Measurements from ENCODE around the gene PDE10A.

The PDE10A gene

DNA sequence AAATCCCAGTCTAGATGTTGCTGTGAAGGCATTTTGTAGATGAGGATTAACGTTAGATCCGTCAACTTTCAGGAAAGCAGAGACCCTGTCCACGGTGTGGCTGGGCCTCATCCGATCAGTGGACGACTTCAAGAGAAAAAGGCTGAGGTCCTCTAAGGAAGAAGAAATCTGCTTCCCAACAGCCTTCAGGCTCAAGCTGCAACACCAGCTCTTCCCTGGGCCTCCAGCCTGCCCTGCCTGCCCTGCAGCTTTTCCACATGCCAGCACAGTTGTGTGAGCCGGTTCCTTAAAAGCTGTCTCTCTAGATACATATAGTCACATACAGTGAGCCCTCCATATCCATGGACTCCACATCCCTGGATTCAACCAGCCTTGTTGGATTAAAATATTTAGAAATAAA is 14.1 kb upstream of the PDE10A start:
- H3K9me3 Mint-ChIP-seq: no peaks in the 10 kb centered on the region
- H3K4me3 Mint-ChIP-seq: no peak overlapping the region
- peak overlapping the region in 1 of 3 experiments; percentile 69 for H3K27ac Mint-ChIP-seq
- TF ChIP-seq, protein P1, sequence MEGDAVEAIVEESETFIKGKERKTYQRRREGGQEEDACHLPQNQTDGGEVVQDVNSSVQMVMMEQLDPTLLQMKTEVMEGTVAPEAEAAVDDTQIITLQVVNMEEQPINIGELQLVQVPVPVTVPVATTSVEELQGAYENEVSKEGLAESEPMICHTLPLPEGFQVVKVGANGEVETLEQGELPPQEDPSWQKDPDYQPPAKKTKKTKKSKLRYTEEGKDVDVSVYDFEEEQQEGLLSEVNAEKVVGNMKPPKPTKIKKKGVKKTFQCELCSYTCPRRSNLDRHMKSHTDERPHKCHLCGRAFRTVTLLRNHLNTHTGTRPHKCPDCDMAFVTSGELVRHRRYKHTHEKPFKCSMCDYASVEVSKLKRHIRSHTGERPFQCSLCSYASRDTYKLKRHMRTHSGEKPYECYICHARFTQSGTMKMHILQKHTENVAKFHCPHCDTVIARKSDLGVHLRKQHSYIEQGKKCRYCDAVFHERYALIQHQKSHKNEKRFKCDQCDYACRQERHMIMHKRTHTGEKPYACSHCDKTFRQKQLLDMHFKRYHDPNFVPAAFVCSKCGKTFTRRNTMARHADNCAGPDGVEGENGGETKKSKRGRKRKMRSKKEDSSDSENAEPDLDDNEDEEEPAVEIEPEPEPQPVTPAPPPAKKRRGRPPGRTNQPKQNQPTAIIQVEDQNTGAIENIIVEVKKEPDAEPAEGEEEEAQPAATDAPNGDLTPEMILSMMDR (IDR thresholded peaks at IDR 0.05; ENCODE audit: unreplicated experiment in 3 of 3): no peak
- H3K36me3 Mint-ChIP-seq (ENCODE audit: low read depth): no peaks in the 10 kb centered on the region
- H3K27me3 Mint-ChIP-seq (ENCODE audit: low read depth): peaks cover 15% of the 10 kb centered on the region
- peaks cover 6% of the 10 kb centered on the region for H3K4me1 Mint-ChIP-seq

DNA sequence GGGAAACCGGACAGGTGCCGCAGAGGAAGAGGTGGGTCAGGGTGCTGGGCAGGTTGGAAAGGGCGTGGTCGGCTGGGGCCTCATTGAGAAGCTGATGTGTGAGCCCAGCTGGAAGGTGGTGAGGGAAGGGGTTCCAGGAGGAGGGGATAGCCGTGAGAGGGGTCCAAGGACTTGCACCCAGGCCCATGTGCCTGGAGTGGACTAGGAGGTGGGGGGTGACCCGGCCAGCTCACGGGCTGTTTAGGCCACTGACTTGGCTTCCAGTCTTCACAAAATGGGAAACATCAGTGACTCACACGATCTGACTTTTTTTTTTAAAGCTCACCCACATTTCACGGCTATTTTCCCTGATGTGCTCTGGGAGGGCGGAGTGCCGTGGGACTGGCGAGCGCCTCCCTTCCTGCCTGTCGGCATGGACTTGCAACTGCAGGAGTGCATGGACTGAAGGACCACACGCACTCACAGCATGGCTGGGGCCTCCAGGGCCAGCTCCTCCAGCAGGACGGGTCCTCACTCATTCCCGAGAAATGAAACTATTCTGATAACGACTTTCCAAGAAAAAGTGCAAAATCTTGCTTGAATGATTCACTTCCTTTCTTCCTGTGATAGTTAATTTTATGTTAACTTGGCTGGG is 13.5 kb upstream of the PDE10A start:
- Mint-ChIP-seq H3K4me3 (no peak overlapping the region), H3K4me1 (peaks cover 6% of the 10 kb centered on the region), H3K27me3 (ENCODE audit: low read depth) (peaks cover 15% of the 10 kb centered on the region), H3K9me3 (no peaks in the 10 kb centered on the region), H3K27ac (peak overlapping the region in 1 of 3 experiments; percentile 69), H3K36me3 (ENCODE audit: low read depth) (no peaks in the 10 kb centered on the region)
- TF ChIP-seq, protein P1 (IDR thresholded peaks at IDR 0.05; ENCODE audit: unreplicated experiment in 3 of 3): no peak

DNA sequence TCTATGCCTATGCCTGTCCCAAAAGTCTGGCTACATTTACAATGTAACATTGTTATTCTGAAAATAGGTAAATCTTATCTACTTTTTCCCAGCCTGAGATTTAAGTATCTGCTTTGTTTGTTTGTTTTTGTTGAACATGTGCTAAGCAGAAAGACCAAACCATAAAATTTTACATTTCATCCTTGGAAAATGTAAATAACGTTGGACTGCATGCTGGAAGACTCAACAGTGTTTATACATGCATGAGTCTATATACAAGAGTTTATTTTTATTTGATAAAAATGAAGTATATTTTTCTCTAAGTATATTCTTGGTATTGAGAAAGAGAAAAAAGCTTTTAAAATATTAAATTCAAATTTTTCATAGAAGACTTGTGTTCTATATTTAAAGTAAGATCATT is 12.1 kb upstream of the PDE10A start:
- Mint-ChIP-seq H3K27me3 (ENCODE audit: low read depth) (peaks cover 27% of the 10 kb centered on the region), H3K27ac (no peak overlapping the region), H3K4me1 (peaks cover 6% of the 10 kb centered on the region), H3K4me3 (no peak overlapping the region), H3K9me3 (no peaks in the 10 kb centered on the region), H3K36me3 (ENCODE audit: low read depth) (no peaks in the 10 kb centered on the region)
- TF ChIP-seq, protein P1 (IDR thresholded peaks at IDR 0.05; ENCODE audit: unreplicated experiment in 3 of 3): no peak

DNA sequence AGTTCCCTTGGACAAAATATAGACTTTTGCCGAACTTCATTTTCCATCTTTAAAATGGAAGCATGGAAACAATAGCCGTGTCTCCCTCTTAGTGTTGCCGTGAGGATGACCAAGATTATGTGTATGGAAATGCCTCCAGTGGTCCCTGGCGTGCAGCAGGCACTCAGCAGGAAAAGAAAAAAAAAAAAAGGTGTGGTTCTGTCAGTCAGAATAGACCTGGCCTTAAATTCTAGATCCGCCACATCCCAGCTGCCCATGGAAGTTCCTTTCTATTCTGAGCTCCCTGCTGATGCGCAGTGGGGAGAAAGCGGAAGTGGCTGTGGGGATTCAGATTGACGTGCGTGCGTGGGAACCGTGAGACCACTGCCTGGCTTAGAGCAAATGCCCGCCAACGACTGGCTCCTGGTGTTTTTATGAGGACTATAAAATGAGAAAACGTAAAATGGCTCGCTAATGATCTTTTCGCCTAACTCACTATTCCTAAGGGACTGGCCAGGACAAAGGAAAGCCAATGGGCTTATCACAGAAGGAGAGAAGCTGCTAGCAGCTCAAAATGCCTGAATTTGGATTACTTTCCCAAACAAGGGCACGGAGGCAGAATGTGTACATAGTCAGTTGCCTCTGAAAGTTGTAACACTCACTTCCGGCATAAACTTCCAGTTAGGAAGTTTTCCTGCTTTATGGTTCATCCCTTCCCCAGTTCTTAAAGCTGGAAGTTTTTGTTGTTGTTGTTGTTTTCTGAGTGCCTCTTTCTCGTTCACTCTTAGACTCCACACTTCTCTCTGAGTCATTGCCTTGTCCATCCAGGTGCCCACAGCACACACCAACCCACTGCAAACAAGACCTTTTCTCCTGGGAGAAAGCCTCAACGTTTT is 11.4 kb upstream of the PDE10A start:
- Mint-ChIP-seq H3K4me1 (peaks cover 6% of the 10 kb centered on the region), H3K36me3 (ENCODE audit: low read depth) (no peaks in the 10 kb centered on the region), H3K9me3 (no peaks in the 10 kb centered on the region), H3K4me3 (peak overlapping the region in 1 of 3 experiments; percentile 43), H3K27ac (peak overlapping the region in 1 of 3 experiments; percentile 28), H3K27me3 (ENCODE audit: low read depth) (peaks cover 33% of the 10 kb centered on the region)
- TF ChIP-seq, protein P1 (IDR thresholded peaks at IDR 0.05; ENCODE audit: unreplicated experiment in 3 of 3): no peak

DNA sequence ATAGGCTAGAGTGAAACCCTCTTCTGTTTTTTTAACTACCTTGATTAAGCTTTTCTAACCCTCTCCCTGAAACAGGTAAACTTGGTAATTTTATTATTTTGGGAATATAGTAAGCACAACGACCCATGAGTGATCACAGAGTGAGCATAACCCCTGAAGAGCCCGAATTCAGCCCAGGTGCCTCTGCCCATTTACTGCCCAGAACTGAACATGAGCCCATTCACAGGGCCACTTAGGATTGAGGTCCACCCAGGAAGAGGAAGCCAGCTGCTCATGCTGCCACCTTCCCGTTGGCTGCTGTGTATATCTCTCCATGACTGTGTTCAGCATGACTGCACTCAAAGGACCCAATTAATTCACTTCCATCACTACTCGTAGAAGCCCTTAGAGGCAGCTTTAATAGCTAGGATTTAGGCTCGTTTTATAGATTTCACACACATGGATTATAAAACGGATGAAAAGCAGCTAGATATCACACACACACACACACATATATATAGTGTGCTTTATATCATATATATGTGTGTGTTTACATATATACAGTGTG is 8.3 kb upstream of the PDE10A start:
- no peaks in the 10 kb centered on the region for H3K36me3 Mint-ChIP-seq (ENCODE audit: low read depth)
- TF ChIP-seq, protein P1 (IDR thresholded peaks at IDR 0.05; ENCODE audit: unreplicated experiment in 3 of 3): no peak
- H3K27ac Mint-ChIP-seq: no peak overlapping the region
- H3K4me1 Mint-ChIP-seq: no peaks in the 10 kb centered on the region
- no peak overlapping the region for H3K4me3 Mint-ChIP-seq
- no peaks in the 10 kb centered on the region for H3K9me3 Mint-ChIP-seq
- peaks cover 58% of the 10 kb centered on the region for H3K27me3 Mint-ChIP-seq (ENCODE audit: low read depth)
